ENCODE data around the gene RPS10.
A peak's percentile ranks its signal among the peaks of the same experiment; 100 is the strongest.
"Not testable (repeated sequence)": the region's sequence is repeated elsewhere in the genome, so short reads cannot be mapped to it uniquely, and the experiment has no call there.

RPS10 gene

DNA sequence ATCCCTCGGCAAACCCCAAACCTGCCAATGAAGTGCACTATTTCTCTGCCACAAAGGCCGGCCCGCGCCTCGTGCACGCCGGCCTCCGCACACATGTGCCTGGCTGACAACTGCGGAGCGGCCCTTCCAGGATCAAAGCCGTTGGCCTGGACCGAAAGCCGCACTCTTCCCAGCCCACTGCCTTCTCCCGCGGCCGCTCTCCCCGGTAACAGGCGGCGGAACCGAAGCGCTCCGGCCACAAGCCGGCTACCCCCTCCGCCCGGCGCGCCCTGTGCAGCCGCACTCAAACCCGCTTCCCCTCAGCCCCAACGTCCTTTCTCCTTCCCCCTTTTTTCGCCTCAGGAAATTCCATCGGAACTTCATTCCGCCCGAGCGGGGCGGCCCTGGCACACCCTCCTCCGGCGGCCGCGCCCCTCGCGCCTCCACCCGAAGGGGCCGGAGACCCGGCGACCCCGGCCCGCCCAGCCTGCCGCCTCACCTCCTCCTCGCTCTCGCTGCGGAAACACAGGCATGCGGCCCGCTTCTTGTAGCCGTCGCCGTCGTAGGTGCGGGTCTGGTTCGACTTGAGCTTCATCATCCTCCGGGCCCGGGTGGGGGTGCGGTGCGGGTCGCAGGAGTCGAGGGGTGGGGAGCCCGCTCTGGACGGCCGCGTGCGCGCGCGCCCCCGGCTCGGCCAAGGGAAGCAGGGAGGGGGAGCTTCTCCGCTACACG is 33.9 kb downstream of the RPS10 start:
- peak; percentile 60 for DNase-seq

DNA sequence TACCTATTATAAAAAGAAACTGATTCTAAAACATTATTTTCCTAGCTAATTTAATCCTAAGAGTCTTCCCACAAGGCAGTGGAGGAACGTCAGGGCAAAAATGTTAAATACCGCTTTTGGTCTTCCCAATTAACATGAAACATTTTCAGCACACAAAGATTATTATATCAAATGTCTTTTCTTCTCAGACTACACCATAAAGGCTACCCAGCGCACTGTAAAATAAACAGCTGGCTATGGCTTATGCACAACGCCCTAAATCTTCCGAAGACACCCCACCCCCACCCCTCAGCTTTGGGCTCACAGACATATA is 34.4 kb downstream of the RPS10 start:
- DNase-seq = no peak

DNA sequence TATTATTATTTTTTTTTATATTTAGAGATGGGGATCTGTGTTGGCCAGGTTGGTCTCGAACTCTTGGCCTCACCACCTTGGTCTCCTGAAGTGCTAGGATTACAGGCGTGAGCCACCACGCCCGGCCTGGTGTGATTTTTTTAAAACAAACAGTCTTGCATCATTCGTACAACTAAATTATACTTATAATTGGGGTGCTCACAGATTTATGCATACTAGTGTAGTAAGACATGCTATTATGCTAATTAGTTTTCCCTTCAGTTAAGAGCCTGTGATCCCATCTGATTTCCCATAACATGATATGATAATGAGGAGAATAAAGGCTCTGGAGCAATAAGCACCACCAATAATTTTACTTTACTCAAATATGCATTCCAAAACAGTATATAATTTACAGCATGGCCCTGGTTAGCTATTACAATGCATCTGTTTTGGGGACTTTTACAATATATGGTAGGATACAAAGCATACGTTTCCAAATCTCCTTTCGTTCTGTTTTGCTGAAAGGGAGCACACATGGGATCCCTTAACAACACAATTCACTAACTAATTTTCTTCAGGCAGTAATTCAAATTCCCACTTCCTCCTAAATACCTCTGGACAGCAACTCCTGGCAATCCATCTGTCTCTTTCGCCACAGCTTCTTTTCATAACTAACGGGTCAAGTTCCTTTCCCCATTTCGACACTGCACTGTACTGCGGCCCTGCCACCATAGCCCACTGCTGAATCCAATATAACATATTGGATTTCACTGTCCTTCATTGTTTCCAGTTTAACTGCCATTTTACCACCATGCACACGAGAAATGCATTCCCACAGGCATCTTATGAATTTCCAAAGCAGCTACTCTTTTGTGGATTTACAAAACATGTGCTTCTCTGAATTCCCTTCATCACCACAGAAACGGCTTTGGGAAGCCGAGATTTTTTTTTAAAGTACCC is 35.1 kb downstream of the RPS10 start:
- DNase-seq = peak; percentile 76

DNA sequence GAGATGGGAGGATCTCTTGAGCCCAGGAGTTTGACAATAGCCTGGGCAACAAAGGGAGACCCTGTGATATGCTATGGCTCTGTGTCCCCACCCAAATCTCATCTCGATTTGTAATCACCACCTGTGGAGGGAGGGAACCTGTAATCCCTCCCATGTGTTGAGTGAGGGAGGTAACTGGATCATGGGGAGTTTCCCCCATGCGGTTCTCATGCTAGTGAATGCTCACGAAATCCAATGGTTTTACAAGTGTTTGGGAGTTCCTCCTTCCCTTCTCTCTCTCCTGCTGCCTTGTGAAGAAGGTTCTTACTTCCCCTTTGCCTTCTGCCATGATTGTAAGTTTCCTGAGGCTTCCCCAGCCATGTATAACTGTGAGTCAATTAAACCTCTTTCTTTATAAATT is 36.8 kb downstream of the RPS10 start:
- peak; percentile 19 for DNase-seq

DNA sequence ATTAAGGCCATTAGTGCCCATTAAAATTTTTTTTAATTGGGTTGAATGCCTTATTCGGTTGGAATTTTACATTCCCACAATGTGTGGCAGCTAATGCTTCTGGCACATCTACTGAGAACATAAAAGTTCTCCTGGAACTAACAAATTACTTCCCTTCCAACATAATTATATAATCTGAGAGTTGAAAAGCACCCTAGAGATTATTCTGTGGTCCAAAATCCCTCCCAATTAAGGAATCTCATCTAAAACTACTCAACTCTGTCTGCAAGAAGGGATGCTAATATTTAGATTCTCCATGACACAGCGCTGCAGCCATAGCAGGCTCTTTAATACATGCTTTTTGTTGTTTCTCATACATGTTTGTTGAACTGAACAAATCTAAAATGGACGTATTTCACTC is 37.4 kb downstream of the RPS10 start:
- DNase-seq = no peak

DNA sequence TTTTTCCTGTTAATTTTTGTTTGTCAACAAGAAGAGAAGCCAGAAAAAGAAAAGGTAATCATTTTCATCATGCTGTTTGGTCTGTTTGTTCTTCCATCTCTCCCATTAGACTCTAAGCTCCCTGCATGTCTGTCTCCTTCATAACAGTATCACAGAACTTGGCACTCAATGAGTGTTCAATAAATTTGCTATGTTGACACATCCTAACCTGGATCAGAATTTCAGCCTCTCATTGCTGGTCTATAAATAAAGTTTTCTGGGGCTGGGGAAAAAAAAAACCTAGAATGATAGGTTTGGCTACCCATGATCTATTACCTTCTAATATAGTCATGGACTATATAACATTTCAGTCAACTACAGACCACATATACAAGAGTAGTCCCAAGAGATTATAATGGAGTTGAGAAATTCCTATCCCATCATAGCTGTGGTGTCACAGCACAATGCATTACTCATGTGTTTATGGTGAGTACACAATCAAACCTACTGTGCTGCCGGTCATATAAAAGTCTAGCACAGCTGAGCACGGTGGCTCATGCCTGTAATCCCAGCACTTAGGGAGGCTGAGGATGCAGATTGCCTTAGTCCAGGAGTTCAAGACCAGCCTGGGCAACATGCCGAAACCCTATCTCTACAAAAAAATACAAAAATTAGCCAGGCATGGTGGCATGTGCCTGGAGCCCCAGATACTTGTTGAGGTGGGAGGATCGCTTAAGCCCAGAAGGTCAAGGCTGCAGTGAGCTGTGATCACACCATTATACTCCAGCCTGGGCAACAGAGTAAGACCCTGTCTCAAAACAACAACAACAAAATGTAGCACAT is 39.3 kb downstream of the RPS10 start:
- DNase-seq = peak; percentile 60

DNA sequence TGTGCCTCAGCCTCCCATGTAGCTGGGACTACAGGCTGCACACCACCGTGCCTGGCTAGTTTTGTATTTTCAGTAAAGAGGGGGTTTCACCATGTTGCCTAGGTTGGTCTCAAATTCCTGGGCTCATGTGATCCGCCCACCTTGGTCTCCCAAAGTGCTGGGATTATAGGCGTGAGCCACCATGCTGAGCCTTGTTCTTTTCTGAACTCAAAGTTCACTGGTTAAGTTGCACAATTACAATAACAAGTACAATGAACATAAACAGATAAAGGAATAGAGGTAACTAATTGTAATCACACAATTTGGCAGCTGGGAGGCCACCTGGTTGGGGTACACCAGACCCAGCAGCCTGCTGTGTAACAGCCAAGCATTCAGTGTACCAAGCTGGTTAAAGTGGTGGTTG is 40.1 kb downstream of the RPS10 start:
- no peak for DNase-seq

DNA sequence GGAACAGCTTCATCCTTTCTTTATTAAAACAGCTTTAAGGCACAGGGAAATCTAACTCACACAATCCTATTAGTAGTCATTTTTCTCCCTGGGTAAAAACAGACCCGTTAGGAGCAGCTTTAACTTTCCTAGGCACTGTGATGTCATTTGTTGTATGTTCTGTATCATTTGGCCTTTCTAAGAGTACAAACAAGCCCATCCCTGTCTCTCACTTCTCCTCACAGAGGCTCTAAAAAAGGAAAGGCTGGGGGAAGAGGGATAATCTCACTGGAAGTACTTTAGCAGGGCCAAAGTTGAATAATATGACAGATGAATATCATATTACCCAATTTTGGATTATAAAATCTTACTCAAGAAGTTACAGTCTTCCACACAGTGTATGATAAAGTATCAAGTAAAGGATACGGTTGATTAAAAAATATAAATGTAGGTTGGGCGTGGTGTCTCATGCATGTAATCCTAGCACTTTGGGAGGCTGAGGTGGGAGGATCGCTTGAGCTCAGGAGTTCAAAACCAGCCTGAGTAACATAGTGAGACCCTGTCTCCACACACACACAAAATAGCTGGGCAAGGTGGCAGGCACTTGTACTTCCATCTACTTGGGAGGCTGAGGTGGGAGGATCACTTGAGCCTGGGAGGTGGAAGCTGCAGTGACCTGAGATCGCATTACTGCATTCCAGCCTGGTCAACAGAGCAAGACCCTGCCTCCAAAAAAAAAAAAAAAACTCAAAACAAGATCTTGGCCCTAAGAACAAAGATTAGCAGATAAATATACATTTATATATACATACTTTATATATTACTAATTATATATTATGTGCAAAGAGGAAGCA is 41.3 kb downstream of the RPS10 start:
- peak; percentile 51 for DNase-seq

DNA sequence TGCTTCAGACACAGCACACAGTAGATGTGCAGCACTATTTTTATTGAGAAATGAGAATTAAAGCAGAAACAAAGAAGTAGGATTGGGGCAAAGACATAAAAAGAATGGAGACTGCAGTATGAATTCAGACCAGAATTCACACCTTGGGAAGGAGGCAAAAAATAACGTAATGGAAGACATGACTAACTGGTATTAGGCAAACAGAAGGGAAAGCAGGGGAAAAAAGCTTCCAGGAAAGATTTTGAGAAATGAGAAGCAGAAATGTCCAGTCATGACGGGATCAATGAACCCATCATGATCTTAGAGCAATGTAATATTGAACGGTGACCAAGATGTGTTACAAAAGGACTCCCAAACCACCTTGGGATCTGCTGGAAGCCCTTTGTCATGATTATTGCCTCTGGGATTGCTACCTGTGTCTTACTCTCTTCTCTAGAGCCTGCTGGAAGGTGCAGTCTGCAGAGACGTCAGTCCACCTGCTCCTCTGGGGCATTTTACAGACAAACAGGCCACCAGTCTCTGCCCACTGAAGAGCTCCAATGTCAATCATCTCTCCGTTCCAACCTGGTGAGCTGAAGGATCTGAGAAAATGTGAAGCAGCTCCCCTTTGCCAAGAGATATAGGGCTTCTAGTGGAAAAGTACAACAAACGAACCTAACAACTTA is 42.1 kb downstream of the RPS10 start:
- peak; percentile 53 for DNase-seq

DNA sequence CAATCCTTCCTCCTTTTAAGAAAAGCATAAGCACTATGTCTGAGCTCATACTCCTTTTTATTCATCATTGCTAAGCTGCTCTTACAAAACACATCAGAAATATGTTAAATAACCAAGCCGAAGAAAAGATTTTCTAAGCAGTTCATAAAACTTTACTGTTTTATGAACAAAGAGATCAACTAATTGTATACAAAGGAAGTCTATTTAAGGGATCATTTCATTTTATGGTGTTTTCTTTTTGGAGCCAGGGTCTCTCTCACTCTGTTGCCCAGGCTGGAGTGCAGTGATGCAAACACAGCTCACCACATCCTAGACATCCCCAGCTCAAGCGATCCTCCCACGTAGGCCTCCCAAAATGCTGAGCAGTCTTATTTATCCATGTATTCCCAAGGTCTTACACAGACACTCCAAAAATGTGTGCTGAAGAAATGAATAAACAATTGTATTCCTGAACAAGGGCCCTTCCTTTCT is 42.7 kb downstream of the RPS10 start:
- peak; percentile 25 for DNase-seq

DNA sequence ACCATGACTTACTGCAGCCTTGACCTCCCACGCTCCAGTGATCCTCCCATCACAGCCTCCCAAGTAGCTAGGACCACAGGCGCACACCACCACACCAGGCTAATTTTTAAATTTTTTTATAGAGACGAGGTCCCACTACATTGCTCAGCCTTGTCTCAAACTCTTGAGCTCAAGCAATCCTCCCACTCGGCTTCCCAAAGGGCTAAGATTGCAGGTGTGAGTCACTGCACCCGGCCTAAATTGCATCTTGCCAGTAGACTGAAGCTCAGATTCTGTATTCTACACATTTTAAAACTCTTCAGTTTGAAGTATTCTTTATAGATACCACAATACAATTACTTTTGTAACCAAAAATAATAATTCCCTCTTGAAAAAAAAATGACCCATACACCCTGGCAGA is 44.8 kb downstream of the RPS10 start:
- peak; percentile 24 for DNase-seq

DNA sequence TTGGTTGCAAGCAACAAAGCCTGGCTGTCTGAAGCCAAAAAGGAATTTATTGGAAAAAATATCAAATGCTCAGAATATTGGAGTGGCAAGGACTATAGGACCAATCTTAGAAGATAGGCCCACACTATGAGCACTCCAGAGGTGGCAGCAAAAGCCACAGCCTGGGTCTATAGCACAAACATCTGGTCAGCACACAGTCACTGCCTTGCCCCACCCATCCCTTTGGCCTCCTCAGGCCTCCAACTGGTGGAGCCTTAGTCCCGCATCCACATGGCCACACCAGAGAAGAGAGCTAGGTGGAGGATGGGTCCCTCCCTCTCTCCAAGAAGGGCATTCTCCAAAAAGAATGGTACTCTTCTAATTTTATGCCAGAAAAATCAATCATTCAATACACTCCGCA is 47.4 kb downstream of the RPS10 start:
- DNase-seq = no peak

DNA sequence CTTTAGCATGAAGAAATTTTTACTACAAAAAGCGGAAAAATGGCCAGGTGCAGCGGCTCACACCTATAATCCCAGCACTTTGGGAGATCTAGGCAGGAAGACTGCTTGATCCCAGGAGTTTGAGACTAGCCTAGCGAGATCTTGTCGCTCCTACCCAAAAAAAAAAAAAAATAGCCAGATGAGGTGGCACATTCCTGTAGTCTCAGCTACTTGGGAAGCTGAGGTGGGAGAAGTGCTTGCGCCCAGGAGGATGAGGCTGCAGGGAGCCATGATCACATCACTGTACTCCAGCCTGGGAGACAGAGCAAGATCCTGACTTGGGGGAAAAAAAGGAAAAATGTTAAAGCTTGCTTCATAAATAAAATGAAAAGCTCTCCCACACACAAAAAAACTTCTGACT is 47.9 kb downstream of the RPS10 start:
- DNase-seq = no peak

DNA sequence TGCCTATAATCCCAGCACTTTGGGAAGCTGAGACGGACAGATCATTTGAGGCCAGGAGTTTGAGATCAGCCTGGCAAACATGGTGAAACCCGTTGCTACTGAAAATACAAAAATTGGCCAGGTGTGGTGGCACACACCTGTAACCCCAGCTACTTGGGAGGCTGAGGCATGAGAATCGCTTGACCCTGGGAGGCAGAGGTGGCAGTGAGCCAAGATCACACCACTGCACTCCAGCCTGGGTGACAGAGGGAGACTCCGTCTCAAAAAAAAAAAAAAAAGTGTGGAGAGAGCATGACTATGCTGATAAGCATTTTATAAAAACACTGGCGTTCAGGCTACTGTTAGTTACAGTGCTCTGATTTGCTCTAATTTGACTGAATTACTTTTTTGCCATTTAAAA is 48.3 kb downstream of the RPS10 start:
- DNase-seq = not testable (repeated sequence)

DNA sequence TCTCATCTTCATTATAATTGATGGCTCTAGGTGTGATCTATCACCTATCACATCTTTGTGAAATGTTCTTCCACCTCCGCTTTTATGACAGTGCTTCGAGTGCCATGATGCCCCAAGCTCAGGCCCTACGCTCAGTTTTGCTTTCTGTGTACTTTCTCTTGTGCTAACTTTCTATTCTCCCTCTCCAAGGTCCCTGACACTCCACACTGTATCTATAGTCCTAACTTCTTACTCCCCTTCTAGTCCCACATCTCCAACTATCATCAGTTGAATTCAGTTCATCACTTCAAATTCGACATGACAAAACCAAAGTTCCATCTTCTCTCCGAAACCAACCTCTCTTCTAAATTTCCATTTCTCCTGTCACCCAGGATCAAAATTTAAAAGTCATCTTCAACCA is 50.0 kb downstream of the RPS10 start:
- no peak for DNase-seq

DNA sequence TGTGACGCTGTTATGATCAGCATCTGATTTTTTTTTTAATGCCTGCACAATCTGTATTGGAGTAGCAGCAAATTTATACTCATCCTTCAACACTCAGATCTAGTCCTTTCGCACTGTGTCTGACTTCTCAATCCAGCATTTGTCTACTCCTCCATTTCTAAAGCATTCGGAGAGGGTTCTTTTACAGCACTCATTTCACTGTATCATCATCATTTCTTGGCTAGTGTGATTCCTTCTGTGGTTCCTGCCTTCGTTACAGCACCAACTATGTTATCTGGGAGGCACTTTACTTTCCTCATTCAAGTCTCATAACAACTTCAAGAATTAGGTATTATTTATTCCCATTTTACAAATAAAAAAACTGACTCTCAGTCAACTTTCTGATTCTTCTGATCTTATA is 51.4 kb downstream of the RPS10 start:
- no peak for DNase-seq

DNA sequence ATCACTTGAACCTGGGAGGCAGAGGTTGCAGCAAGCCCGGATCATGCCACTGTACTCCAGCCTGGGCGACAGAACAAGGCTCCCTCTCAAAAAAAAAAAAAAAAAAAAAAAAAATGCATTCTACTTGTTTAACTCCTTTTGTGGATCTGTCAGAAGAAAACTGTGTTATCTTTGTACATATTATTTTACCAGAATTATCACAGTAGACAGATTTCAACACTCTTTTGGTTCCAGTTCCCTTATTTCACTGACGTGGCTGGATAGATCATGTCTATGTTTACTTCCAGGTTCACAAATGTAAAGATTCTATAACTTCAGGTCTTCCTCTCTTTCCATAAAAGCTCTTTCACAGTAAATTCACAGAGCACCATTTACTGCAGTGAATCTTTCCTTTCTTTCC is 51.8 kb downstream of the RPS10 start:
- peak; percentile 78 for DNase-seq

DNA sequence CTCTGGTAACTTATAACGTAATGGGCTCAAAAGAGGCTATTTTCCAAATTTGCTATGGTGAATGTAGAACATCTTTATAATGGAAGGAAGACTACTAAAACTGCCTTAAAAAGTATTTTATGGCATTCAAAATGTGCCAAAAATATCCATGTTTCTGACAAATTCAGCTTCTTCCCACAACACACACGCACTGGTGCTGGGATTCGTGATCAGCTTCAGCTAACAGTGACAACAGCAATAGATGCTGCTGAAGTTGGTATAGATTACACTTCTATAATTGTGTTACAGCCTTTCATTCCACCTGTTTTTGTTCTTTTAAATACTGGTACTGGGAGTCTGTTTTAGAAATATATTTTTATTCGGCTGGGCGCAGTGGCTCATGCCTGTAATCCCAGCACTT is 52.4 kb downstream of the RPS10 start:
- DNase-seq = no peak

DNA sequence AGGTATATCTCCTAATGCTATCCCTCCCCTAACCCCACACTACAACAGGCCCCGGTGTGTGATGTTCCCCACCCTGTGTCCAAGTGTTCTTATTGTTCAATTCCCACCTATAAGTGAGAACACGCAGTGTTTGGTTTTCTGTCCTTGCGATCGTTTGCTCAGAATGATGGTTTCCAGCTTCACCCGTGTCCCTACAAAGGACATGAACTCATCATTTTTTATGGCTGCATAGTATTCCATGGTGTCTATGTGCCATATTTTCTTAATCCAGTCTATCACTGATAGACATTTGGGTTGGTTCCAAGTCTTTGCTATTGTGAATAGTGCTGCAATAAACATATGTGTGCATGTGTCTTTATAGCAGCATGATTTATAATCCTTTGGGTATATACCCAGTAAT is 54.0 kb downstream of the RPS10 start:
- DNase-seq = not testable (repeated sequence)

DNA sequence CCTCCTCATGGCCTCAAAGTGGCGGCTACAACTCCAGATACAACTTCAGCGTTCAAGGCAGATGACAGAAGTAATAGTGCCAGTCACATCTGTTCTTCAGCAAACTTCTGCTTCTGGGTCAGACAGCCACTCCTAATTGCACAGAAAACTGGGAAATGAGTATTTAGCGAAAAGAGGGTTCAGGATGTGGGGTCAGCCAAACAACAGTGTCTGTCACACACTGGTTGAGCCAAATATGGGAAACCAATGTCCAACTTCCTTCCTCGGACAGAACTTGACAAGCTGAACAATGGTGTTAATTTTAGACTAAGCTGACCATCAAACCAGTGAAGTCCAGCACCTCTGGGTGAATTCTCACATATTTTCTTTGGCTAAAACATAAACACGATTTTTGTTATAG is 55.5 kb downstream of the RPS10 start:
- peak; percentile 70 for DNase-seq

DNA sequence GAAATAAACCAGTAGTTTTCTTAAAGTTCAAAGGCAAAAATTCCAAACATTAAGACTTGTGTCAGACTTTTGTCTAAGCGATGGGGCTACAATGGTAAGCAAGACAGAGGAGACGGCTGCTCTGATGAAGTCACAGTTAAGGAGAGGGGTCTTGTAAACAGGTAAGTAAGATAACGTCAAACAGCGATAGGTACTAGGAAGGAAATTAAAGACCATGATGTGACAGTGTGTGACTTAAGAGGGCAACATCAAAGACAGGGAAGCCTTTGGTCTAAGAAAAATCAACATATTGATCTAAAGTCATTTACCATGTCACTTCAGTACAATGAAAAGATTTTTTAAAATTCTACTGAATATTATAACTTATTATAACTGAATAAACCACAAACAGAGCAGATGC is 56.5 kb downstream of the RPS10 start:
- no peak for DNase-seq

Data from suppressor macrophage treated with lipopolysaccharide for 4 hours (primary cell).